SH-SY5Y (cell line): ENCODE measurements around the gene PCNT.

Experiments used
- GATA2 ChIP-seq: IDR thresholded peaks from 2 replicates; pipeline ENCODE4 v1.6.1; 2011; ENCODE audit warnings: mild to moderate bottlenecking, low read depth, low read length
- GATA3 ChIP-seq: IDR thresholded peaks from 2 replicates; pipeline ENCODE4 v1.6.1; 2011; ENCODE audit warnings: low read depth, mild to moderate bottlenecking, low read length, moderate library complexity

DNA sequence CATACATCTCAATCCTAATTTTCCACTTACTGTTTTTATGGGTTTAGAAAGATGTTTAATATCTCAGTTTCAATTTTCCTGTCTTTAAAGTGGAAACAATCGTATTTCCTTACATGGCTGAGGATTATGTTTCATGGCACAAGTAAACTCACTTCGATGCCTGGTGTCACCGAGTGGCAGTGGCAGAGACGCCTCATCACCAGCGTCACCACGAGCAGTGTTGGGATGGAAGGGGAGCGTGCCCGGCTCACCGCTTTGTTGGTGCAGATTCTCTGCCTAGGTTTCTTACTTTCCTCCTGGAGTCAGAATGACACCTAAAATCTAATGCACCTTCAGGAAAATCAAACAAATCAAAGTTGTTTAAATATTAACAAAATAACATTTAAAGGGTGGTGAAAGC, 86.6 kb downstream of the PCNT start:
- TF ChIP-seq GATA2 (no peak), GATA3 (no peak)
